Measurements from ENCODE around the gene GPR146.
A peak's percentile ranks its signal among the peaks of the same experiment; 100 is the strongest.
"Not testable (repeated sequence)": the region's sequence is repeated elsewhere in the genome, so short reads cannot be mapped to it uniquely, and the experiment has no call there.

Gene GPR146

GRCh38 chr7:1025743-1026581, 18.4 kb upstream of the GPR146 start:
- no peak for DNase-seq (ENCODE audit: low read depth in 2 of 2)

- DNase-seq (ENCODE audit: low read depth in 2 of 2): no peak
Measured at GRCh38 chr7:1026721-1027161, 17.6 kb upstream of the GPR146 start.

DNA sequence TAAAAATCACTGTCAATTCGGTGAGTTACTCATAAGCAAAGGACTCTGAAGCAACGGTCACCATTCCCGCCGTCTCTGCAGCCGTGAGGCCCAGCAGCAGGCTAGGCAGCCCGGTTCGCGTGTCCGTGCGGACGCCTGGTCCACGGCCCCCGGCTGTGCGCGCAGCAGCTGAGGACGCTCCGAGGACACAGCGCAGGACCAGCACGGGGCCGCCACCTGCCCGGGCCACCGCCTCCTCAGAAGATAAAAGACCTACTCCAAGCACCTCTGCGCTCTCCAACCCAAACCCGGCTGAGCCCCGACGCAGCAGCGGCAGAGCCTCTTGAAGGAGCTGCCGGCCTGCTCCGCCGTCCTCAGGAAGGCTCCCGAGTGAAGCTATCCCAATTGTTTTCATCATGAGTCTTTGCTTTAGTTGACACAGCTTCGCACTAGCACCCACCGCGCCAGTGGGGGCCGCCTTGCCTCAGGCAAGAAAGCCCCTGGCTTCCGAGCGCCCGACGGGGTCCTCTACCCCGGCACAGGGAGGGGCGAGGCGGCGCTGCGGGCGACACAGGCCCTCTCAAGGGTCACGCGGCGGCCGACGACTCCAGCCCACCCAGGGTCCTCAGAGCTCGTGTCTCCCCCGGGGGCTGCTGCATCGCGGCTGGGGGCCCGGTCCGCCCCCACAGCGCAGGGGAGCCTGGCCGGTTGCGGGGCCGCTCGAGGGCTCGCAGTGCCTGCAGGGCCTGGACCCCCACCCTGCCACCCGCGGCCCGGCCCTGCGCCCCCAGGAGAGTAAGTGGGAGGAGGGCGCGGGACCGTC, 16.9 kb upstream of the GPR146 start:
- no peak for DNase-seq (ENCODE audit: low read depth in 2 of 2)

- peak; percentile 58 to 84 for DNase-seq (ENCODE audit: low read depth in 2 of 2)
Measured at GRCh38 chr7:1028044-1028770, 16.1 kb upstream of the GPR146 start.

DNA sequence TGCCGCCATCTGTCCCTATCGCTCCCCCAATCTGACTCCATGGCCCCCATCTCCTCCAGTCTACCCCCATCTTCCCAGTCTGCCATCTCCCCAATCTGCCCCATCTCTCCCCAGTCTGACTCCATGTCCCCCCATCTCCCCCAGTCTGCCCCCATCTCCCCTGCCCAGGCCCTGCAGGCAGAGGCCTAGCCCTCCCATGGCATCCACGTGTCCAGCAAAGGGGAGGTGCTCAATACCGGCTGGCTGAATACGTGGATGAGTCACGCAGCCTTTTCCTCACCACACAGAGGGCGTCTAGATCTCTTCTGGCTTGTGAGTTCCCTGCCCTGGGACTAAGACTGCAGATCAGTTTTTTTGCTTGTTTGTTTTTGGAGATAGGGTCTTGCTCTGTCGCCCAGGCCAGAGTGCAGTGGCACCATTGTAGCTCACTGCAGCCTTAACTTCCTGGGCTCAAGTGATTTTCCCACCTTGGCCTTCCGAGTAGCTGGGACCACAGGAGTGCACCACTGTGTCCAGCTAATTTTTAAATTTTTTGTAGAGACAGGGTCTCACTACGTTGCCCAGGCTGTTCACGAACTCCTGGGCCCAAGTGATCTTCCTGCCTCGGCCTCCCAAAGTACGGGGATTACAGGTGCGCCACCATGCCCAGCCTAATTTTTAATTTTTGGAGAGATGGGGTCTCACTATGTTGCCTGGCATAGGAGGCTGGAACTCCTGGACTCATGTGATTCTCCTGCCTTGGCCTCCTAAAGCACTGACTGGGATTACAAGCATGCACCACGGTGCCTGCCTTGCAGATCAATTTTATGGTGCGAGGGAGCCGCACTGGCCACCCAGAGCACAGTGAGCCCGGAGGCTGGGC, 15.3 kb upstream of the GPR146 start:
- DNase-seq (ENCODE audit: low read depth in 2 of 2): peak; percentile 39 to 41

GRCh38 chr7:1029637-1030443, 14.5 kb upstream of the GPR146 start:
- no peak for DNase-seq (ENCODE audit: low read depth in 2 of 2)

GRCh38 chr7:1030444-1031070, 13.8 kb upstream of the GPR146 start:
- DNase-seq (ENCODE audit: low read depth in 2 of 2): no peak

DNA sequence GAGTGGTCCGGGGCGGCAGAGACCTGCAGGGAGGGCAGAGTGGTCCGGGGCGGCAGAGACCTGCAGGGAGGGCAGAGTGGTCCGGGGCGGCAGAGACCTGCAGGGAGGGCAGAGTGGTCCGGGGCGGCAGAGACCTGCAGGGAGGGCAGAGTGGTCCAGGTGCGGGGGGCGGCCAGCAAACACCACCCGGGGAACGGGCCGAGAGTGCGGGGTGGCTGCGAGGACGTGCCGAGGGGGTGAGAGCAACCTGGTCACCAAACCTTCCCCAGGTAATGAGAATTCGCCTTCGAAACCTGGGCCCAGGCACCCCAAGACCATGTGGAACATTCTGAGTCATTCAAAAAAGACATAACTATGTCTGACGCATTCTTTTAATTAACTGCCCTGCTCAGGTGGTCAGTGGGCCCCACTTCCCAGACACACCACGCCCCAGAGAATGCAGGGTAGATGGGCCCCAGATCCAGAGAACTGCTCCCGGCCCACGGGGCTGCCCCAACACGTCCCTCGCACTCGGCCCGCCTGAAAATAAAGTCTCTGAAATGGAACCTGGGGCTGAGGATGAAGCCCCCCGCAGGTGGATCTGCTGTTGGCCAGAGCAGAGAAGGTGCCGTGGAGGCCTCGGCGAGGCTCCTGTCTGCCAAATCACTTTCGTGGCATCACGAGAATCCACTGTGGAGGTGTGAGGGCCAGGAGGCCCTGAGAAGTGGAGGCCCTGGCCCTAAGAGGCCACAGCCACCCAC, 12.5 kb upstream of the GPR146 start:
- DNase-seq (ENCODE audit: low read depth in 2 of 2): no peak

DNA sequence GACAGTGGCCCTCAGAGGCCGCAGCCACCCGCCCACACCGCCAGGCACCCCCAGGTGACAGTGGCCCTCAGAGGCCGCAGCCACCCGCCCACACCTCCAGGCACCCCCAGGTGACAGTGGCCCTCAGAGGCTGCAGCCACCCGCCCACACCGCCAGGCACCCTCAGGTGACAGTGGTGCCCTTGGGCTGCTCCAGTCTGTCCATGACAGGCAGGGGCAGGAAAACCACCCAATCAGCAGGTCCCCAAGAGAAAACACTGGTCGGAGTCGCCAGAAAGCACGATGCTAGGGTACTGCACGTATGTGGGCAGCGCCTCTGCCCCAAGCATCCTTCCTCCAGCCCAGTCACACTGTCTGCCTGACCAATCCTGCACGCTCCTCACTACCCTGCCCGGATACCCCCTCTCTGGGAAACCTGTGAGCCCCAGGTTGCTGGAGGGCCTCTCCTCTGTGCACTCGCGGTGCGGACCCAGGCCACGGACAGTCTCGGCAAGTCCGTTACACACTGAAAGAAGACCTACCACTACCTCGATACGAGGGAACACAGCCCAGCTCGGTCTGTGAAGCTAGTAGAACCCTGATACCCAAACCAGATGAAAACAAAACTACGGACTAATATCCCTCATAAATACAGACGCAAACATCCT, 11.7 kb upstream of the GPR146 start:
- no peak for DNase-seq (ENCODE audit: low read depth in 2 of 2)

DNA sequence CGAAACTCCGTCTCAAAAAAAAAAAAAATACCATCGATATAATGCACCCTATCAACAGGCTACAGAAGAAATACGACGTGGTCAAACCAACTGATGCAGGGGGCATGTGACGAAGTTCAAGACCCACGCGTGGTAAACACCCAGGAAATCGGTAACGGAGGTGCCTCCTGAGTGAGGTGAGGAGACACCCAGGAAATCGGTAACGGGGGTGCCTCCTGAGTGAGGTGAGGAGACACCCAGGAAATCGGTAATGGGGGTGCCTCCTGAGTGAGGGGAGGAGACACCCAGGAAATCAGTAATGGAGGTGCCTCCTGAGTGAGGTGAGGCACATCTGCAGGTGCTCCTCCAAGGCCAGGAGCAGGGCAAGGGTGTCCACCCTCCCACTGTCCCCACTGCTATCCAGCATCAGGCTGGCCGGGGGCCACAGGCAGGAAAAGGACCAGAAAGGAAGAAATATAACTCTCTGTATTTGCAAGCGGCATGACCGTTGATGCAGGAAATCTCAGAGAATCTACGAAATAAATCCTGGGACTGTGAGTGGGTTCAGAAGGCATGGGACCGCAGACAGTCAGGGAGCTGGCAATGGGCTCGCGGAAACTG, 10.7 kb upstream of the GPR146 start:
- DNase-seq (ENCODE audit: low read depth in 2 of 2): no peak

GRCh38 chr7:1034769-1035168, 9.6 kb upstream of the GPR146 start:
- DNase-seq (ENCODE audit: low read depth in 2 of 2): not testable (repeated sequence)

GRCh38 chr7:1036164-1036928, 8.0 kb upstream of the GPR146 start:
- not testable (repeated sequence) for DNase-seq (ENCODE audit: low read depth in 2 of 2)

- DNase-seq (ENCODE audit: low read depth in 2 of 2): not testable (repeated sequence)
Measured at GRCh38 chr7:1040233-1040632, 4.1 kb upstream of the GPR146 start.

- DNase-seq (ENCODE audit: low read depth in 2 of 2): no peak
Measured at GRCh38 chr7:1040790-1041189, 3.6 kb upstream of the GPR146 start.

DNA sequence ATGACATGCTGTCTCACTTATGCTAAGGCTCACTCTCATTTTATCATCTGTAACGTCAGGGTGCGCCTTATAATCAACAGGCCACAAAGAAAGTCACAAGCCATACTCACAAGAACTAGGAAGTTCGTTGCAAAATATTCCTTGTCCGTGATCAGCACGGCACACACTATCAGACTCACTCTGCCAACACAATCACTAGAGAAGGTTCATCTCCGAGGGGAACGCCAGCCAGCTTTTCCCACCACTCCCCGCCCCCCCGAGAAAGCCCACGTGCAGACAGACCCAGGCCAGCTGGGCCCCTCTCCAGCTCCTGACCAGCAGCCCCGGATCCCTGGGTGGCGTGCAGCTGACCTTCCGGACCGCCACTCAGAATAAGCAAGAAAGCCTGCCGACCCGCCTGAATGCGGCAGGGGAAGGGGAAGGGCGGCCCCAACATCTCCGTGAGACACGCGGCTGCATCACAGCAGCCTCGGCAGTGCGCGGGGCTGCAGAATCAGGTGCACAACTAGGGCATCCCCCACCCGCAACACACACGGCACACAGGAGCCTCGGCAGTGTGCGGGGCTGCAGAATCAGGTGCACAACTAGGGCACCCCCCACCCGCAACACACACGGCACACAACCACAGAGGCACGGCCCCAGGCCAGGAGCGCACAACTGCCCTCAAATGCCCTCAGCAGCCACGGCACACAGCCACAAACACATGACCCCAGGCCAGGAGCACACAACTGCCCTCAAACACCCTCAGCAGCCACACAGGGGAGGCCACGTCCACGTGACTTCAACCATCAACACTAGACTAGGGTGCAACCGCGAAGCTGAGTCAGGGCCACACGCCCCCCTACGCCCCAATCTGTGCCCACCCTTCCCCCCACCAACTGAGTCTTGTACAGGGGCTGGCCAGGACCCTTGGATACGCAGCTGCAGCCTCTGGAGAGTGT, 2.5 kb upstream of the GPR146 start:
- DNase-seq (ENCODE audit: low read depth in 2 of 2): no peak

DNA sequence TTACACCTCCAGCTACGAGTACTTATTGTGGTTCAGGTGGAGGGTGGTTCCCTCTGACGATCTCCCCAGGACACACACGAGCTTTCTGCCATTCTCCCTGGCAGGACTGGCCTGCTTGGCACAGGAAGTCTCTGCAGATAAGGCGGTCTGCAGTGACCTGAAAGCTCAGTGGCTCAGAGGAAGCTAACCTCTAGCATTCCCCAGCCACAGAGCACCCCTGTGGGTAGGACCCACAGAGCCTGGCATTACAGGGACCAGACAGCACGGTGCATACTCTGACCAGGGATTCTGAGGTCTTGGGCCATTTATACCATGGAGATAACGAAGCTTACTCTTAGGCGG, 1.9 kb upstream of the GPR146 start:
- no peak for DNase-seq (ENCODE audit: low read depth in 2 of 2)

All from stimulated activated CD4-positive, alpha-beta T cell treated with anti-CD3 and anti-CD28 coated beads, Interleukin-1b, Interleukin-23, amount 100 ng/mL, for 4 hours (primary cell).